Gastrocnemius medialis (tissue), 4 donors: Measurements from ENCODE around the gene MAEA.

Experiments used
- CTCF ChIP-seq, 5 experiments: fragments of 450-650 bp in 3 of 5; fragments of 200-600 bp in 2 of 5; sonication (generic) in 2 of 5; IDR thresholded peaks in 4 of 5; conservative IDR thresholded peaks in 1 of 5; 1 replicate in 4 of 5; 2 replicates in 1 of 5; pipeline ENCODE4 v1.5.1; 2016 to 2019; ENCODE audit warnings: antibody characterized with exemption in 5 of 5, mild to moderate bottlenecking in 3 of 5, moderate library complexity in 3 of 5
- POLR2A ChIP-seq, 2 donors: fragments of 450-650 bp; IDR thresholded peaks; one replicate each; pipeline ENCODE4 v1.6.1; 2017; ENCODE audit warnings: antibody characterized with exemption in 2 of 2, mild to moderate bottlenecking in 2 of 2, moderate library complexity in 2 of 2

DNA sequence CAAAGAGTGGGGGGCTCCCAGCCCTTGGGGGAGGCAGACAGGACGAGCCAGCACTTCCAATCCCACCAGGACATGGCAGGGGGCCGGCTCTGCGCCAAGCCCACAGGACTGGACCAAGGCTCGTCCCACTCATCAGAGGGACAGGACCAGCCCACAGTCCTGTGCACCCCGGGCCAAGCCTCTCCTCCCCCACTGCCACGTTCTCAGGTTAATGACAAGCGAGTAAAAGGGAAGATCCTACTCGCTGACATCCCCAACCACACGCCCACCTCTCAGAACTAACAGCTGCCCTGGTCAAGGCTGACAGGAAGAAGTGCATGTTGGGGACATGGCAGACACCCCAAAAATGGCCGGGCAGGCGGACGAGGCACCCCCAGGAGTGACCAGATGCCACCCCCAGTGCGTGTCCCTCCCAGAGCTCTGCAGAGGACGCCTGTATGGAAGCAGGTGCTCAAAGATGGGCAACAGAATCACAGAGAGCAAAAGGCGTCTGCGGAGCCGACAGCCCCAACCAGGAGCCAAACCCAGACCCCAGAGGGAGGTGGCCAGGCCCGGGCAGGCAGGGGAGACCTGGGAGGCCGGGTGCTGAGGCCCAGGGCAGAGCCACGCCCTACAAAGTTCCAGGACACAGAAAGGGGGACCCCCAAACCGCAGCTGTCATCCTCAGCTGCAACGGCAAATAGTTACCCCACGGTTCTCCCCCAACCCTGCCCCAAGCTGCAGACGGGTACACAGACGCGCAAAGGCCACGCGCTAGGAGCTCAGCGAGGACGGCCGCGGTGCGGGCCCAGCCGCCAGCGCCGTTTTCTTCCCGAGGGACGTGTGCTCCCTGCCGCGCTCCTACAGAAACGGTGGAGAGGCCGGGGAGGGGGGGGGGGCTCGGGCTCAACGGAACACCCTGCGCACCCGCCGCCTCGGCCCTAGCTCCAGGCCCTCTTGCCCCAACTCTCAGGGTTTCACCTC is 42.5 kb upstream of the MAEA start:
- no peak for TF ChIP-seq CTCF (IDR thresholded peaks at IDR 0.05 in 4 of 5, conservative IDR thresholded peaks at IDR 0.05 in 1 of 5)
- TF ChIP-seq POLR2A (IDR thresholded peaks at IDR 0.05), result no peak
